Measurements from ENCODE around the gene HDAC10.

HDAC10 gene

GRCh38 chr22:50289942-50290630 lies 39.0 kb upstream of the HDAC10 start:
- H3K4me3 ChIP-seq (ENCODE audit: low read length), result no peak overlapping the region
- no peak for DNase-seq (ENCODE audit: low read depth)
- TF ChIP-seq CTCF (IDR thresholded peaks at IDR 0.05; ENCODE audit: insufficient read depth, low read depth, low read length, missing control alignments), result no peak

- no peak for TF ChIP-seq CTCF (IDR thresholded peaks at IDR 0.05; ENCODE audit: insufficient read depth, low read depth, low read length, missing control alignments)
- DNase-seq (ENCODE audit: low read depth), result no peak
- no peak overlapping the region for H3K4me3 ChIP-seq (ENCODE audit: low read length)
Observed at GRCh38 chr22:50289151-50289941, 38.3 kb upstream of the HDAC10 start.

DNA sequence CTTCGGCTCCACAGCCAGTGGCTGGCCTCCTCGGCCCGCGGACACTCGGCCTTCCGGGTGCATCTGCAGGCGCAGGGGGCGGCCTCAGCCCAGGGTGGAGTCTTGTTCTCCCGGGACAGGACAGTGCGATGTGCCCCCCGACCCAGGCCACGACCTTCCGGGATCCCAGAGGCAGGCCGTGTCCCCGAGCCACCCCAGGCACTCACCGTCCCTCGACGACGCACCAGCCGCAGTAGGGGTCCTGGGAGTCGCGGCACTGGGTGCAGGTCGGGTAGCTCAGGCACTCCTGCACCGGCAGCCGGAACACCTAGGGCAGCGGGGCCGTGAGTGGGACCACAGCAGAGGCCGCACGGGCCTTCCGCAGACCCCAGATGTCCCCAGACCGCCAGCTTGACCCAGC lies 36.7 kb upstream of the HDAC10 start:
- no peak for TF ChIP-seq CTCF (IDR thresholded peaks at IDR 0.05; ENCODE audit: insufficient read depth, low read depth, low read length, missing control alignments)
- H3K4me3 ChIP-seq (ENCODE audit: low read length), result no peak overlapping the region
- DNase-seq (ENCODE audit: low read depth), result no peak

DNA sequence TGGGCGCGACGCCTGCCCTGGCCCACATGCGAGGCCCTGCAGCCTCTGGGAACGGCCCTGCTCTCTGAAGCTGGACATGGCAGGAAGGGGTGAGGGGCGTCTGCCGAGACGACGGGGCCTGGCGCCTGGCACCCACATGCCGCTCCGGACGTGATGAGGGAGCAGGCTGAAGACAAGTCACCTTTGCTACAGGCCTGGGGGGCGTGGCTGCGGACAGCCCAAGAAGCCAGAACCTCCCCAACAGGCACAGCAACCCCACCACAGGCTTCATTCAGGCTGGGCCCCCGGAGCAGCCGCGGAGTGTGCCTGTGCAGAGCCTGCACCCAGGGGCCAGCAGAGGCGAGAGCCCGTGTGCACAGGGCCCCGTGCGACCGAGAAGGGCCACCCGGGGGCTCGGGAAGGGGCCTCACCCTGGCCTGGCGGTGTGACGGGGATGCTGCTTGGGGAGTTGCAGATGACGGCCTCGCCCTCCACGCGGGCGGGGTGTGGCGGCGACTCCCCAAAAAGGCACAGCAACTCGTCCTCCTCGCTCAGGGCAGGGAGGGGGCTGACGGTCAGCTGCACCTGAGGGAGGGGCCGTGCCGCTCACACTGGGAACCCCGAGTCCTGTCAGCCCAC lies 35.7 kb upstream of the HDAC10 start:
- DNase-seq (ENCODE audit: low read depth), result no peak
- no peak for TF ChIP-seq CTCF (IDR thresholded peaks at IDR 0.05; ENCODE audit: insufficient read depth, low read depth, low read length, missing control alignments)
- no peak overlapping the region for H3K4me3 ChIP-seq (ENCODE audit: low read length)

GRCh38 chr22:50286275-50286674 lies 35.2 kb upstream of the HDAC10 start:
- no peak for TF ChIP-seq CTCF (IDR thresholded peaks at IDR 0.05; ENCODE audit: insufficient read depth, low read depth, low read length, missing control alignments)
- DNase-seq (ENCODE audit: low read depth), result no peak
- H3K4me3 ChIP-seq (ENCODE audit: low read length), result no peak overlapping the region

- no peak for DNase-seq (ENCODE audit: low read depth)
- H3K4me3 ChIP-seq (ENCODE audit: low read length), result no peak overlapping the region
- TF ChIP-seq CTCF (IDR thresholded peaks at IDR 0.05; ENCODE audit: insufficient read depth, low read depth, low read length, missing control alignments), result no peak
Observed at GRCh38 chr22:50285568-50286229, 34.6 kb upstream of the HDAC10 start.
